AG08395 (cell line): ENCODE measurements around the gene TPSG1.
"Not testable (repeated sequence)": the region's sequence is repeated elsewhere in the genome, so short reads cannot be mapped to it uniquely, and the experiment has no call there.

Experiments used
- DNase-seq: peaks from one replicate; pipeline ENCODE4 v3.0.0; 2012; ENCODE audit warnings: mixed read lengths, low spot score

TPSG1 gene

GRCh38 chr16:1215574-1216295 lies 9.3 kb downstream of the TPSG1 start:
- no peak for DNase-seq

DNA sequence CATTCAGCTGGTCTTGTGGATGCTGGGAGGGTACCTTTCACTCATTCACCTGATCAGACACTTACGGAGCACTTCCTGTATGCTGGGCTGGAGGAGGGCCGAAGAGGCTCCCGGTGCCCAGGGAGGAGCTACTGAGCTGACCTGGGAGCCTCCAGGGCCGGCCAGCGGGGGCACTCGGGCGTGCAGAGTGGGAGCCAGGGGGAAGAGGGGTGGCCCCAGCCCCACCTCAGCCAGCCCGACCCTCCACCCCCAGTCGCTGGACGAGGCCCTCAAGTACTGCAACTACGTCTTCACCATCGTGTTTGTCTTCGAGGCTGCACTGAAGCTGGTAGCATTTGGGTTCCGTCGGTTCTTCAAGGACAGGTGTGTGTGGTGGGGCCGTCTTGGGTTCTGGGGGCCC lies 10.3 kb downstream of the TPSG1 start:
- no peak for DNase-seq

DNA sequence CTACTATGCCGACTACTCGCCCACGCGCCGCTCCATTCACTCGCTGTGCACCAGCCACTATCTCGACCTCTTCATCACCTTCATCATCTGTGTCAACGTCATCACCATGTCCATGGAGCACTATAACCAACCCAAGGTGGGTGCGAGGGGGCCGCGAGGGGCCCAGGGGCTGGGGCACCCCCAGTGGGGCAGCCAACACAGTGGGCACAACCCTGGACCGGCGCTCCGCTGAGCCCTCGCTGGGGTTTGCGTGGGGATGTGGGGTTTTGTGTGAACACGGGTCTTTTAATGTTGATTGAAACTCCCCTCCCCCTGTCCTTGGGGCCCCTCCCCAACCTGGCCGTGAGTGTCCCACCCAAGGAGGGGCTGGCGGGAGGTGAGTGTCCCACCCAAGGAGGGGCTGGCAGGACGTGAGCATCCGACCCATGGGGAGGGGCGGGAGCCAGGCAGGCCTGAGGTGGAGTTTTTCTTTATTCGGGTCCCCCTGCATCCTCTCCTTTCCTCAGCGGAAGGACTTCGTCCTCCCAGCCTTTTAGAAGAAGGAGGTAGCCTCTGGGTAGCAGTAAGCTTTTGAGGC lies 11.2 kb downstream of the TPSG1 start:
- no peak for DNase-seq

DNA sequence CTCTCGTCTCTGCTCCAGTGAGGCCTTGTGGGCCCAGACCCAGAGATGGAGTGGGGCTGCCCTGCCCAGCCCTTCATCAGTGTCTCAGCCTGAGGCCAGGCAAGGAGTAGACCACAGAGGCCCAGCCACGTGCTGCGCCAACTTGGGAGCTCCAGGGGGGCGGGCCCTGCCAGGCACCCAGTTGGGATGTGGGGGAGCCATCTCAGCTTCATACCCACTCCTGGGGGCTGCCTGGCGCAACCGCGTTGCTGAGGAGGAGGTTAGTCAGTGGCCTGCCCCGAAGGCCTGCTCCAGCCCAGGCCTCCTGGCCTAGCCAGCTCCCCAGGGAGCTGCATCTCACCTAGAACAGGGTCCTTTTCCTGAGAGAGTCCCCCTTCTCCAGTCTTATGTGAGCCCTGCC lies 11.8 kb downstream of the TPSG1 start:
- no peak for DNase-seq

- DNase-seq: no peak
These were observed 12.4 kb downstream of the TPSG1 start for GRCh38 chr16:1212616-1213194.

- DNase-seq: no peak
These were observed 13.4 kb downstream of the TPSG1 start for GRCh38 chr16:1211451-1212268.

DNA sequence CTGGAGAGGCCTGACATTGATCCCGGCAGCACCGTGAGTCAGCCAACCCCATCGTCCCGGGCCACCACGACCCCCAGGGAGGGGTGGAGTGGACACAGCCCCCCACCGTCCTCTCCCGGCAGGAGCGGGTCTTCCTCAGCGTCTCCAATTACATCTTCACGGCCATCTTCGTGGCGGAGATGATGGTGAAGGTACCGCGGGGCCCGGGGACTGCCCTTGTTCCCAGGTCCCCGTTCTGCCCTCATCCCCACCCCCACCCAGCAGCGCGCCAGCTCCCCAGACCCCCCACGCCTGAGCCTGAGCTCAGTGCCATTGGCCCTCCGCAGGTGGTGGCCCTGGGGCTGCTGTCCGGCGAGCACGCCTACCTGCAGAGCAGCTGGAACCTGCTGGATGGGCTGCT lies 14.6 kb downstream of the TPSG1 start:
- DNase-seq: no peak

- no peak for DNase-seq
These were observed 16.0 kb downstream of the TPSG1 start for GRCh38 chr16:1209081-1209480.

DNA sequence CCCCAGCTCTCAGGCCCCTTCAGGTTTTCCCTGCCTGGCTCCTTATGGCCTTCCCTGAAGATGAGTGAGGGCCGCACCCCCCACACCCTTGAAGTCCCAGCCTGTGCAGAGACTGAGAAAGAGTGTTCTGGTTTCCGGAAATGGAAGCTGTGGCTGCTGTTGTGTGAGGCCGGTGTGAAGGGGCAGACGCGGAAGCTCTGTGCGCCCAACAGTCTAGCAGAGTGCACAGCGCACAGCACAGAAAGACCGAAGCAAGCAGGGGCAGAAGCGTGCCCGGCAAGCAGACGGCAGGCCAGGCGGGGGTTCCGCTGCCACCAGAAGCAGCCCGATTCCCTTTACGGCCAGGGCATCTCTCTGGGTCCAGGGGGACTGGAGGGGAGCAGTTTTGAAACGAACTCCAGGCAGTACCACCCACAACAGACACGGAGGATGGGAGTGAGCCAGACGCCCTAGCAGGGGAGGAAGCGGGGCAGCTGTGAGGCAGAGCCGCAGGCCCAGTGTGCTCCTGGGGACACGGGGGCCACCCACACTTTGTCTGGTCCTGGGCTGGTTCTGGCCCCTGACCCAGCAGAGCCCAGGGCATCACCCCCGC lies 16.7 kb downstream of the TPSG1 start:
- DNase-seq: no peak

- DNase-seq: no peak
These were observed 18.3 kb downstream of the TPSG1 start for GRCh38 chr16:1206786-1207185.

GRCh38 chr16:1206326-1206725 lies 18.7 kb downstream of the TPSG1 start:
- DNase-seq: no peak

GRCh38 chr16:1204933-1205332 lies 20.1 kb downstream of the TPSG1 start:
- DNase-seq: no peak

DNA sequence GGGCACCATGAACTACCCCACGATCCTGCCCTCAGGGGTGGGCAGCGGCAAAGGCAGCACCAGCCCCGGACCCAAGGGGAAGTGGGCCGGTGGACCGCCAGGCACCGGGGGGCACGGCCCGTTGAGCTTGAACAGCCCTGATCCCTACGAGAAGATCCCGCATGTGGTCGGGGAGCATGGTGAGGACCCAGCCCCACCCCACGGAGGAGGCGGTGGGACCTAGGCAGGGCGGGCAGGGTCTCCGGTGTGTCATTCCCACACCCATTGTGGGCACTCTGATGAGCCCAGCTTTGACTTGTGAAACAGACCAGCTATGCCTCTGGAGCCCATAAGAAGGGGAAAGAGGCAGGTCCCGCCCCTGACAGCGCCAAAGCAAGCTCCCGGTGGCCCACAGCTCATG lies 22.8 kb downstream of the TPSG1 start:
- DNase-seq: no peak

DNA sequence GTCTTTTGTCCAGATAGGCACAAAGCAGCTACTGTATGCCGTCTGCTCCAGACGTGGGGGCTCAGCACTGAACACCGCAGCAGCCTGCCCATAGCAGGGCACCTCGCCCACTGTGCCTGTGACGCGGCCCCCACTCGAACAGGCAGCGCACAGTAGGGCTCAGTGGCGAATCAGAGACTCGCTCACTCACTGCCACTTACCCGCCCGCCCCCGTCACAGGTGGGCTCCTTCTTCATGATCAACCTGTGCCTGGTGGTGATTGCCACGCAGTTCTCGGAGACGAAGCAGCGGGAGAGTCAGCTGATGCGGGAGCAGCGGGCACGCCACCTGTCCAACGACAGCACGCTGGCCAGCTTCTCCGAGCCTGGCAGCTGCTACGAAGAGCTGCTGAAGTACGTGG lies 23.6 kb downstream of the TPSG1 start:
- DNase-seq: no peak

GRCh38 chr16:1200014-1200627 lies 24.9 kb downstream of the TPSG1 start:
- DNase-seq: no peak

DNA sequence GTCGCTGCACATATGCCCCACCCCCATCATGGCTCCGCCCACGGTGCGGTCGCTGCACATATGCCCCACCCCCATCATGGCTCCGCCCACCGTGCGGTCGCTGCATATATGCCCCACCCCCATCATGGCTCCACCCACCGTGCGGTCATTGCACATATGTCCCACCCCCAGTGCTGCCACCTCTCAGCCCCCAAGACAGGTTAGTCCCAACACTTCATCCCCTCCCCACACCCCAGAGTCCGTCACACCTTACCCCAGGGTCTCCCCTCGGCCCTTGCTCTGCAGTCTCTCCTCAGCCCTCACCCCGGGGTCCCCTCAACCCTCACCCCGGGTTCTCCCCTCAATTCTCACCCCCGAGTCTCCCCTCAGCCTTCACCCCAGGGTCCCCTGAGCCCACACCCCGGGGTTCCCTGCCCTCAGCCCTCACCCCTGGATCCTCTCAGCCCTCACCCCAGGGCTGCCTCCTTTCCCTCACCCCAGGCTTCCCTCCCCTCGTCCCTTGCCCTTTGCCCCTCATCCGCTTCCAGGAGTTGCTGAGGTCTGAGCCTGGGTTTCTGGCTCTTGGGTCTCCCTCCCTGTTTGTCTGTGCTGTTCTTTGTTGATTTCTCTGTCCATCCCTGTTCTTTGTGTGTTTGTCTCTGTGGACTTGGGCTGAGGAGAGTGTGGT lies 25.6 kb downstream of the TPSG1 start:
- DNase-seq: no peak

DNA sequence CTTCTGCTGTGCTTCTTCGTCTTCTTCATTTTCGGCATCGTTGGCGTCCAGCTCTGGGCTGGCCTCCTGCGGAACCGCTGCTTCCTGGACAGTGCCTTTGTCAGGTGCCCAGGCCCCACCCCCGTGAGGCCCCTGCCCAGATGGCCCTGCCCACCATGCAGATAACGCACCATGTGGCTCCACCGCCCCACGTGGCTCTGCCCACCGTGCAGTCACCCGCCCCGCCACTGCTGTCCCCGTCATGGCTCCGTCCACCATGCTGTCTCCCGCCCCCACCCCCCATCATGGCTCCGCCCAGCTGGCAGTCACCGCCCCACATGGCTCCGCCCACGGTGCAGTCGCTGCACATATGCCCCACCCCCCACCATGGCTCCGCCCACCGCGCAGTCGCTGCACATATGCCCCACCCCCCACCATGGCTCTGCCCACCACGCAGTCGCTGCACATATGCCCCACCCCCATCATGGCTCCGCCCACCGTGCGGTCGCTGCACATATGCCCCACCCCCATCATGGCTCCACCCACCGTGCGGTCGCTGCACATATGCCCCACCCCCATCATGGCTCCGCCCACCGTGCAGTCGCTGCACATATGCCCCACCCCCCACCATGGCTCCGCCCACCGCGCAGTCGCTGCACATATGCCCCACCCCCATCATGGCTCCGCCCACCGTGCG lies 26.3 kb downstream of the TPSG1 start:
- not testable (repeated sequence) for DNase-seq

DNA sequence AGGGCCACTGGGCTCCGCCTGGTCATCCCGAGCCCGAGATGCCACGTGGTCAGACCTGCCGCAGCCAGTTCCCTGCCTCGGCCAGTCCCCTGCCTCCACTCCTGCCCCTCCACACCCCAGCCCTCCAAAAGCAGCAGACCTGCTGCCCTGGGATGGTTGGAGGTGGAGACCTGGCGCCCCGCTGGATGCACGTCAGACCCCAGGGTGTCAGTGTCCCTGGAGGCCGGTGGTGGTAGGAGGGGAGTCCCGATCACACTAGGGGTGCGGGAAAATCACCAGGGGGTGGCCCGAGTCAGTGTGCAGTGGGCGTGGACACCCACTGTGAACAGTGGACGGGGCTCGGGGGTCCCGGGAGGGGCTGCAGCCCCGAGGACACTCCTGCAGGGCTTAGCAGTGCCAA lies 26.9 kb downstream of the TPSG1 start:
- no peak for DNase-seq

- no peak for DNase-seq
These were observed 27.7 kb downstream of the TPSG1 start for GRCh38 chr16:1197237-1197866.

GRCh38 chr16:1196494-1196893 lies 28.6 kb downstream of the TPSG1 start:
- no peak for DNase-seq

- no peak for DNase-seq
These were observed 29.7 kb downstream of the TPSG1 start for GRCh38 chr16:1195393-1195666.
